ENCODE measurements around the gene EIF2S1.
"Not testable (repeated sequence)": the region's sequence is repeated elsewhere in the genome, so short reads cannot be mapped to it uniquely, and the experiment has no call there.

Gene EIF2S1

GRCh38 chr14:67359775-67360469, at the start of gene EIF2S1, which contains the start of gene ATP6V1D:
Gene EIF2S1 (plus strand): TSS chr14:67360328. CDS start chr14:67364768, 4,440 bp downstream.
Gene ATP6V1D (minus strand): TSS chr14:67359804. CDS start chr14:67359698, 106 bp downstream.
- peak; percentile 97 to 99 (median 98) for DNase-seq (ENCODE audit: low read depth in 3 of 3, low spot score in 1 of 3)

GRCh38 chr14:67311868-67312267, 48.3 kb upstream of the EIF2S1 start:
- no peak for DNase-seq (ENCODE audit: low read depth in 3 of 3, low spot score in 1 of 3)

GRCh38 chr14:67313153-67313552, 47.0 kb upstream of the EIF2S1 start:
- DNase-seq (ENCODE audit: low read depth in 3 of 3, low spot score in 1 of 3): no peak

GRCh38 chr14:67317822-67318221, 42.3 kb upstream of the EIF2S1 start:
- DNase-seq (ENCODE audit: low read depth in 3 of 3, low spot score in 1 of 3): no peak

GRCh38 chr14:67319142-67319541, 41.0 kb upstream of the EIF2S1 start:
- no peak for DNase-seq (ENCODE audit: low read depth in 3 of 3, low spot score in 1 of 3)

GRCh38 chr14:67329666-67330065, 30.5 kb upstream of the EIF2S1 start:
- DNase-seq (ENCODE audit: low read depth in 3 of 3, low spot score in 1 of 3): not testable (repeated sequence)

- DNase-seq (ENCODE audit: low read depth in 3 of 3, low spot score in 1 of 3): no peak
Measured at GRCh38 chr14:67331368-67332125, 28.6 kb upstream of the EIF2S1 start.

- no peak for DNase-seq (ENCODE audit: low read depth in 3 of 3, low spot score in 1 of 3)
Measured at GRCh38 chr14:67332468-67332867, 27.7 kb upstream of the EIF2S1 start.

GRCh38 chr14:67335781-67336180, 24.3 kb upstream of the EIF2S1 start:
- DNase-seq (ENCODE audit: low read depth in 3 of 3, low spot score in 1 of 3): no peak

- not testable (repeated sequence) for DNase-seq (ENCODE audit: low read depth in 3 of 3, low spot score in 1 of 3)
Measured at GRCh38 chr14:67341231-67341630, 18.9 kb upstream of the EIF2S1 start.

GRCh38 chr14:67343601-67344230, 16.4 kb upstream of the EIF2S1 start:
- DNase-seq (ENCODE audit: low read depth in 3 of 3, low spot score in 1 of 3): no peak

- DNase-seq (ENCODE audit: low read depth in 3 of 3, low spot score in 1 of 3): no peak
Measured at GRCh38 chr14:67345583-67345982, 14.5 kb upstream of the EIF2S1 start.

GRCh38 chr14:67352055-67352454, 8.1 kb upstream of the EIF2S1 start:
- no peak for DNase-seq (ENCODE audit: low read depth in 3 of 3, low spot score in 1 of 3)

GRCh38 chr14:67357186-67357968, 2.8 kb upstream of the EIF2S1 start:
- no peak for DNase-seq (ENCODE audit: low read depth in 3 of 3, low spot score in 1 of 3)

- DNase-seq (ENCODE audit: low read depth in 3 of 3, low spot score in 1 of 3): no peak
Measured at GRCh38 chr14:67357969-67358354, 2.2 kb upstream of the EIF2S1 start.

GRCh38 chr14:67358924-67359774, 979 bp upstream of the EIF2S1 start:
- no peak for DNase-seq (ENCODE audit: low read depth in 3 of 3, low spot score in 1 of 3)

GRCh38 chr14:67360470-67361206, 510 bp downstream of the EIF2S1 start:
- DNase-seq (ENCODE audit: low read depth in 3 of 3, low spot score in 1 of 3): peak in 1 of 3 donors; percentile 27

GRCh38 chr14:67365476-67365875, 5.3 kb downstream of the EIF2S1 start:
- no peak for DNase-seq (ENCODE audit: low read depth in 3 of 3, low spot score in 1 of 3)

GRCh38 chr14:67370830-67371229, 10.7 kb downstream of the EIF2S1 start:
- DNase-seq (ENCODE audit: low read depth in 3 of 3, low spot score in 1 of 3): no peak
